ENCODE data around the gene MAN1C1.
A peak's percentile ranks its signal among the peaks of the same experiment; 100 is the strongest.

Gene MAN1C1

DNA sequence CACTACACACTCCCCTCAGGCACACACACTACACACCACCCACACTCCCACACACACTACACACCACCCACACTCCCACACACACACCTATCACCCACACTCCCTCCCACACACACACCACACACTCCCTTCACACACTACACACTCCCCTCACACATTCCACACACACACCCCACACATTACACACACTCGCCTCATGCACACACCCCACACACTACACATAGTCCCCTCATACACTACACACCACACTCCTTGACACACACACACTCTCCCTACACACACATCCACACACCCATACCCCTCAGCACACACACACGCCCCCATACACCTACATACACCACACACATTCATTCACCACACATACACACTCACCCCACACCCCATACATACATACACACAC is 152.4 kb downstream of the MAN1C1 start:
- no peak for DNase-seq

DNA sequence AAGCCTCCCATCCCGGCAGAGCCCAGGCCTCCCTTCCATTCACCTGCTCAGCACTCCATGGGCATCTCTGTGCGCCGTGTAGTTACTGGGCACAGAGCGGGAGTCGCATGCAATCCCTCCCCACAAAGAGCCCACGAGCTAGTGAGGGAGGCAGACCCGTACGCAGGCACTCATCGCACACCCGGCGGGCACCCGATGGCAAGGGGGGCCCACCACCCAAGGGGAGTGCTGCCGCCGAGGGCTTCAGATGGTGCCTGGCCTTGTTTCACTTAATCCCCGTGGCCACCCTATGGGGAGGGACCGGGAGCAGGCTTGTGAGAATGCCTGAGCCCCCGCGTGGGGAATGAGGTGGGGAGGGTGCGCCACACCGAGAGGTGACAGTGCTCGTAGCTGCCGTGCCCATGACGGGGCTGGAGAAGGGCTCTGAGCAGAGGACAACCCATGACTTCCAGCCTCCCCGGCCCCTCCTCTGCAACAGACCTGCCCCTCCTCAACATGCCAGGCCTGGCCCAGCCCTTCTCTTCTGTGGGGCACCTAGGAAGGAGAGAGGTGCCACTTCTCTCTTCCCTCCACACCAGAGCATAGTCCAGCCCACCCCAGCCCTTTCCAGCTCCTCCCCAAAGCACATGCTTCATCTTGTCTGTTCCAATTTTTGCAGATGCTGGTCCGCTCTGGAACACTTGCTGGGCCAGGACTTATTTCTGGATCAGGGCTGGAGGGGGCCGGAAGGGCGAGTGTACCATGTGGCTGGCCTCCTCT is 153.2 kb downstream of the MAN1C1 start:
- no peak for DNase-seq

DNA sequence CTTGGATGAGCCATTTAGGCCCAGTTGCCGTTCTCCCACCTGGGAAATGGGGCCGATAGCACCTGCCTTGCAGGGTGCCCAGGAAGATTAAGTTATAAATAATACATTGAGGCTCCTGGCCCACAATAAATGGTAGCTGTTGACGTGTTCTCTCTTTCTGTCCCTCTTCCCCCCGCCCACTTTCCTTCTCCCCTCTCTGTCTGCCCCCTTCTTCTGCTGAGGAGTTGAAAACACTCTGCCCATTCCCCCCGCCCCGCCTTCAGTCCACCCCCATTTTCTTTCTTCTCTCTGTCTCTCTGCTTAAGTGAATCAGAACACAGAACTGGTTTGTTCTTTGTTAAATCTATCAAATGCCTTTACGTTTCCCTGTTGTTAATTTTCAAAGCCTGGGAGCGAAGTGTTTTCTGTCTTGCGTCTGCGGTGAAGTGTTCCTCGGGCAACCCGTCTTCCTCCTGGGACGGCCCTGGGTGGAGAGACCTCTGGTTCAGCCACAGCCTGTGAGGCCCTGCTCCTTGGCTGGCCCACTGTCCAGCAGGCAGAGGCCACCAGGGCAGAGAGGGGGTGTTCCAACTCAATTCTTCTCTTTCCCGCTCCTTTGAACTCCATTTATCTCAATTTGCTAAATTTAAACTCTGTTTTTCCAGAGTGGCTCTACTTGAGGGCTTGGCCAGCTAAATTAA is 154.1 kb downstream of the MAN1C1 start:
- no peak for DNase-seq

DNA sequence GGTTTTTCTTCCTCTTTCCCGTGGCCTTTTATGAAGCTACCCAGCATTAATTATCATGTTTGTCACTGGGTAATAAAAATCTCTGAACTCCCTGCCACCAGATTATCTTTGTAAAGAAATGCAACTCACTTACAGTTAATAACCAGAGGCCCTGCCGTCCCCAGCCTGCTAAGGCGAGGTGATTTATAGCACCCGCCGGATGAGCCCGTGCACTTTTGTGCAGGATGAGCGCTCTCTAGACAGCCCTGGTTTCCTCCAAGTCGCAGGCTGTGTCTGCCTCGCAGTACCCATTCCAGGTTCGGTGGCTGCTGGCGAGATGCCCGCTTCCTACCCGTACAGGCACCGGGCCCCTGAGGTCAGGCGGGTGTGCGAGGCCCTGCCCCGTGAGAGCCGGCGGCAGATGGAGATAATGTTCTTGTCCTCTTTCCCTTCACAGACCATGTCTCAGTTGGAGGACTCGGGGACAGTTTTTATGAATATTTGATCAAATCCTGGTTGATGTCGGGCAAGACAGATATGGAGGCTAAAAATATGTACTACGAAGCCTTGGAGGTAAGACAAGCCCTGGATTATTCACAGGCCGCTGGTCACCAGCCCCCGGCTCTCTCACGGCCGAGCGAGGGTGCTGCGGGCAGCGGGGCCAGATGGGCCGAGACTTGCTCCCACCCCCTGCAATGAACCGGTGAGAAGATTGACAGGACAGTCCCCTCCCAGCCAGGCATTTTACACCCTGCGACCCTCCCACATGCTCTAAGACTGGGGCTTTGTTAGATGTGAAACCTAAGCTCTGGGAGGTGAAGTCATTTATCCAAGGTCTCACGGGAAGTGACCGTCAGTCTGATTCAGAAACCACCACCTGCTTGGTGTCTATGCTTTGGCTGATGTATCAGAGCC is 154.9 kb downstream of the MAN1C1 start:
- DNase-seq = peak; percentile 58

DNA sequence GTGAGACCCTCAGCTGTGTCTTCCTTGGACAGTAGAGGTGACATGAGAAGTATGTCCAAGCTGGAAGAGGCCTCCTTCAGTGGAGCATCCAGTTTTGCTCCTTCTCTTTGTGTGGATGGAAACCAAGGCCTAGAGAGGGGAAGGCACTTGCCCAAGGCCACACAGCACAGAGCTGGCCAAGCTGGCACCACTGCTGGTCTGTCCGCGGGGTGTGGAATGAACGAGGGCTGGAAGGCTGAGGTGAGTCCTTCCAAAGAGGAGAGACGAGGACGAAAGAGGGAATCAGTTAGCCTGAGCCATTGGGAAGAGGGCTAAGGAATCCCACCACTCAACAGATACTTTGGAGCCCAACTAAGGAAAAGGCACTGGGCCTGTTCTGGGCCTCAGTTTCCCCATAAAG is 155.6 kb downstream of the MAN1C1 start:
- no peak for DNase-seq

DNA sequence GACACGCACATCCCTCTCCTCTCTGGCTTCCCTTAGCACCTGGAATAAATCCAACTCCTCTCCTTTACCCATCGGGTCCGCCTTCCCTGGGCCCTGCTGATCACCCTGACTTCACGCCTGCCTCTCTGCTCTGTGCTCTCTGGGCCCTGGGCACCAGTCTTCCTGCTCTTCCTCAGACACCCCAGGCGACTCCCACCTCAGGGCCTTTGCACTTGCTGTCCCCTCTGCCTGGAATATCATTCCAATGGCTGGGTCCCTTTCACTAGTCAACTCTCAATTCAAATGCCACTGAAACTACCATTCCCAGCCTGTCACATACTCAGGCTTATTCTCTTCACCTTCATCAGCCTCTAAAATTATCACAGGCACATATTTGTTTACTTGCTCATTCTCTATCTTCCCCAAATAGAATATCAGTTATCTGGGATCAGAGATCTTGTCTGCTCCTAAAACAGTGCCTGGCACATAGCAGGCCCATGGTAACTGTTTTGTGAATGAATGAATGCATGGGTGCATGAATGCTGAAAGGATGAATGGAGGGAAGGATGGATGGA is 156.2 kb downstream of the MAN1C1 start:
- no peak for DNase-seq

DNA sequence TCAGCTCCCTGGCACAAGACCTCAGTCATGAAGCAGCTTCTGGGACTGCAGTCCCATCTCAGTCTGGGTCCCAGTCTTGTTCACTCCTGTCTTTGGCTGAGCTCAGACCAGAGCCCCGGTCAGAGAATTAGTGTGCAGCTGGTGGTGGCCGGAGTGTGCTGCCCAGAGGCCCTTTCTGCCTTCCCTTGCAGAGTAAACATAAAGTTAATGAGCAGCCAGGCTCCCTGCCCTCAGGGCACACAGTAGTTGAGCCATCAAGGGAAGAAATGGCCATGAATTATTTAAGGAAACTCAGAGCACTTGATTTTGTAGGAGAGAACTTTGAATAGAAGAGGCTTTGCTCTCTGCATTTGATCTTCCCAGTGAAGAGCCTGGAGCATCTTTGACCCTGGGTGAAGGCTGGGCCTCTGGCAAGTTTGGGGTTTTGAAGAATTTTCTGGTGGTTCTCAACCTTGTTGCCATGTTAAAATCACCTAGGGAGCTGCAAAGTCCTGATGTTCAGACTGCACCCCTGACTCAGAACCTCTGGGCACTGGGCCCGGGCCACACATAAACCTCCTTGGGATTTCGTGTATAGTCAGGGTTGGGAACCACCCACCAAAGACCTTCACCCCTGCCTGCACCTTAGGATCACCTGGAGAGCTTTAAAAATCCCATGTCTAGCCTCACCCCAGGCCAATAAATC is 157.0 kb downstream of the MAN1C1 start:
- no peak for DNase-seq

DNA sequence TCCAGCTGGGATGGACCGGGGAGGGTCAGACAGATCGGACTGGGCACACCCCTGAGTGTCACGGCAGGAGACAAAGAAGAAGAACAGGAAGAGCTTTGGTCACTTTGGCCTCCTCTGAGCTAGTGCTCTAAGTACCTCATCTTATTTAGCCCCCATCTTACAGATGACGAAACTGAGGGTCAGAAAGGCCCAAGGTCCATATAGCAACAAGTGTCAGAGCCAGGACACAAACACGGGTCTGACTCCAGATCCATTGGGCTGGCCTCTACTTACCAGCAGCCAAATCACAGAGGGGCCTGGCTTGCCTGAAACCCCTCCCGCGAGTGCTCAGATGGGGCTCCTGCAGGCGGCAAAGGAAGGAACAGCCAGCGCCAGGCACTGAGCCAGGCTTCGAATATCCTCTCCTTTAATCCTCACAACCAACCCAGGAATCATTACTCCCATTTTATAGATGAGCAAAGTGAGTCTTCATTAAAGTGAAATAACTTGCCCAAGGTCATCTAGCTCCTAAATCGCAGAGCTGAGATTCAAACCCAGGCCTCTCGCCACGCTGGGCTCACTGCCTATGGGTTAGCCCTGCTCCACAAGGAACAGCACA is 157.7 kb downstream of the MAN1C1 start:
- DNase-seq = no peak

DNA sequence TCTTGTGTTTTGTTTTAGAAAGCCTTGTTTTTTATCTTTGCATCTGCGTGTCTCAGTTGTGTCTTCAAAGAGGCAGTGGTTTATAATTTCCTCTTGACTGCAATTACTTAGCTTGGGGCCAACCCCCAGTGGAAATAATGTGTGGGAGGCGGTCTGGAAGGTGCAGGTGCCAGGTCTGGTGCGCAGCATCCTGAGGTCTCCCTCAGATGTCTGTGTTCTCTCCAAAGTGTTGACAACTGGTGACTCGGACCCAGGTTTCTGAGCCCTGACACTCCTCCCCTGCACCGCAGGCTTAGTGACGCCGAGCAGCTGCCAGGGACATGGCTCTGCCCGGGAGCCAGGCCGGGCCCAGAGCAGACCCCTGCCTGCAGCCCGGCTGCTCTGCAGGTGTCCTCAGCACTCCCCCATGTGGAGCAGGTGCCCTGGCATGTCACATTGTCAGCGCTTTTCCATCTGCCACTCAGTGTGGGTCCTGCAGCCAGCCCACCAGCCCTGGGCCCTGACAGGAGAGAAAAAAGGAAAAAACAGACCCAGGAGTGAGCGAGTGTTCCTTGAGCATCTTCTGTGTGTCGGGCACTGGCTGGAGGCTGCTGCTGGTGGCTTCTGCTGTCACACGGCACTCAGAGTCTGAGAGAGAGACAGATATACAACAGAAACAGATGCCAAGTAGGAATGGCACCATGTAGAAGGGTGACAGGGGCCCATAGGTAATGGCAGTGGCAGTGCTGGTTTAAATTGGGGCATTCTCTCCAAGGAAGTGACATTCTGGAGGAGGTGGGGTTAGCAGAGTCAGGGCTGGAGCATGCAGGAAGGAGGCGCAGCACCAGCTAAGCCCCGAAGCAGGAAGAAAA is 158.6 kb downstream of the MAN1C1 start:
- DNase-seq = no peak

DNA sequence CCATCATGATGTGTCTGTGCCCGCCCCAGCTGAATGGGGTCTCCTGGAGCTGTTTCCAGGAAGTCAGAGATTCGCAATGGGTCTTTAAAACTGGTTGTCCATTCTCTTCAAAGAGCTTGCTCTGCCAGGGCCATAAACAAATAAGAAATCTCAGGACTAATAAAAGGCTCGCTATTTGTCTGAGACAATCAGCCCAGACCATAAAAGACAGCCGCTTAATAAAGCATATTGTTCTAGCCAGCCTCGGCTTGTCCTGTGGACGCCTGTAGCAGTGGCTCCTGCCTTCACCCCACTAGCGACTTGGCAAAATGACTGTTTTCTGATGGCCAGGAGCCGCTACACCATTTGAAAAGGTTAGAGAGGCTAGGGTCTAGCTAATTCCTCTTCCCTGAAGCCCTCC is 162.8 kb downstream of the MAN1C1 start:
- DNase-seq = no peak

DNA sequence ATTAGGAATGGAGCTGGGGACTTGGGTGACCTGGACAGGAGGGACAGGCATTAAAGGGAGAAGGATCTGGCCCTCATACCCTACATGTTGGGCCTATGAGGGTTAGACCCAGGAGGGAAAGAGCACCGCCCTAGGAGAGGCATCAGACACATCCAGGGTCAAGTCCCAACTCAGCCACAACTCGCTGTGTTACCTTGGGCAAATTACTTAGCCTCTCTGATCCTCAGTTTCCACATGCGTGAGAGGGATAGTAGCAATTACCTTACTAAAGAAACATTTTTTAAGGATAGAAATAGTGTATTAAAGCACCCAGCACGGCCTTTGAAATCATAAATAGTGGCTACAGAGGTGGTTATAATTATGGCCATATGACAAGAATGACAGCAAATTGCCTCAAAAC is 163.3 kb downstream of the MAN1C1 start:
- DNase-seq = no peak

DNA sequence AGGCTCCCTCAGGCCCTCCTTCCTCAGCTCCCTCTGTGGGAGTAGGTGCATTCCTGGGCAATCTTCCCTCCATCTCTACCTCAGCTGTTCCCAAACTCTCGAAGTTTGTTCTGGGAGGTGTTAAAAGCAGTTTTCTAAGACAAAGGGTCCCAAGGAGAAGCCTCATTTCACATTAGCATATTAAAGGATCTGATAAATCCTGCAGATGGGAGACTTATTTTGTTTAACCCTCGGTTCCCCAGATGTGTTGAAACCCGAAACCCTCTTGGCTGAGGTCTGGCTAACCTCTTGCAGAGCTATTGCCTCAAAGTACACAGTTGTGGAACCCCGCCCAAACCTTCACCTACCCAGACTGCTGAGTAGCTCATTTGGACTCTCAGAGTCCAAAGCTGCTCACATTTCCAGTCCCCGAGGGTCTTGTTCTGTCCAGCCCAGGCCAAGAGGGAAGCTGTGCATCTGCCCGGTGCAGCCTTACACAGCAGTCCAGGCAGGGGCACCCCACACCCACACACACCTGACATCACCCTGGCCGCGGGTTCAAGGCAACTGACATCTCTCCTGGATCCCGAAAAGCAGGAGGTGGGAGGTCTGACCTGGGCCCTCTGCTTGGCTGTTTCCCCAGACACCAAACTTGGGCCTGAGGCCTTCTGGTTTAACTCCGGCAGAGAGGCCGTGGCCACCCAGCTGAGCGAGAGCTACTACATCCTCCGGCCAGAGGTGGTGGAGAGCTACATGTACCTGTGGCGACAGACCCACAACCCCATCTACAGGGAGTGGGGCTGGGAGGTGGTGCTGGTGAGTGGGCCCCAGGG is 163.9 kb downstream of the MAN1C1 start:
- DNase-seq = no peak

DNA sequence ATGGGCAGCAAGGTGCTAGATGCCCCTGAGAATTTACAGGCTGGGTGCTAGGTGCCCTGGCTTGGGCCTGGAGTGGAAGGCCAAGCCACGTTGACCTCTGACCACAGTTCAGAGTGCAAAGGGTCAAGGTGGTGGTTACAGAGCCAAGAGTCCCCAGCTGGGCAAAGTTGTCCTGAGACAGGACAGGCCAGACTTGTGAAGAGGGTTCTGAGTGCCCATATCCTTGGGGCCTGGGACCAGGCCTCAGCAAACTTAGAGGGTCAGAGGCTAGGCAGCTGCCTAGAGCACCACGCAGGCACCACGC is 164.5 kb downstream of the MAN1C1 start:
- no peak for DNase-seq

DNA sequence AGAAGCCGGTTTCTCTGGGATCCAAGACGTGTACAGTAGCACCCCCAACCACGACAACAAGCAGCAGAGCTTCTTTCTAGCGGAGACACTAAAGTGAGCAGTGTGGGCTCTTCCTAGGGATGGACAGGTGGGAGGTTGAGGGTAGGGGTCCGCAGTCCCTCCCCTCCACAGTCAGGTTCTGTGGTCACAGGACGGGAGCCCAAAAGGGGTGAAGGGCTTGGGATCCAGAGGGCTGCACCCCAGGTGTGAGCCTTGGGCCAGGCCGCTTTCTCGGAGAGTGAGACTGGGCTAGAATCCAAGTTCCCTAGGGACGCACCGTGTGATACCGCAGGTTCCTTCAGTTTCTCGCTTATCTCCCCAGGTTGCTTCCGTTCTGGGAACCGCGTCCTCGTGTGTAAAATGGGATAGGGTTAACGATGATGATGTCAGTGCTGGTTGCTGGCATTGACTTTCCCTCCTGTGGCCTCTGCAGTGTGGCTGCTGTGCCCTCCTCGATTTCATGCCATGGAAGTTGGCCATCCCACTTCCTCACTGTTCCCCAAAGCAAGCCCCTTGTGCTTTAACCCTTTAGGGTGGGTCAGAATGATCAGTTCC is 166.1 kb downstream of the MAN1C1 start:
- DNase-seq = no peak

DNA sequence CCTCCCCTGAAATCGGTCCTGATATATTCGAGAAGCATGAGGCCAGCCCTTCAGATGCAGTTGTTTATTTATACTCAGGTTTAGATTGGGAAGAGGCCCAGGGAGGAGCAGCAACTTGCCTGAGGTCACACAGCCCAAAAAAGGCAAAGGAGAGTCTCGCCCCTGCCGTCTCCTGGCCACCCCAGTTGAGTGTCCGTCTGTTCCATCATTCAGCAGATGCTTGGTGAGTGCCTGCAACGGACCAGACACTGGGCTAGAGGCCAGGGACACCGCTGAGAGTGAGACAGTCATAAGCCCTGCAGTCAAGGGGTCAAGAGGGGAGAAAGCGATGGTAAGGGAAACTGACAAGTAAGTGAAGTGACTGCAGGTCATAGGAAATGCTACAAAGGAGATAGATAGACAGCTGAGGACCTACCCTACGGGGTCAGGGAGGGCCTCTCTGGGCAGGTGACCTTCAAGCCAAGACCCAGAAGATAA is 168.0 kb downstream of the MAN1C1 start:
- DNase-seq = no peak

DNA sequence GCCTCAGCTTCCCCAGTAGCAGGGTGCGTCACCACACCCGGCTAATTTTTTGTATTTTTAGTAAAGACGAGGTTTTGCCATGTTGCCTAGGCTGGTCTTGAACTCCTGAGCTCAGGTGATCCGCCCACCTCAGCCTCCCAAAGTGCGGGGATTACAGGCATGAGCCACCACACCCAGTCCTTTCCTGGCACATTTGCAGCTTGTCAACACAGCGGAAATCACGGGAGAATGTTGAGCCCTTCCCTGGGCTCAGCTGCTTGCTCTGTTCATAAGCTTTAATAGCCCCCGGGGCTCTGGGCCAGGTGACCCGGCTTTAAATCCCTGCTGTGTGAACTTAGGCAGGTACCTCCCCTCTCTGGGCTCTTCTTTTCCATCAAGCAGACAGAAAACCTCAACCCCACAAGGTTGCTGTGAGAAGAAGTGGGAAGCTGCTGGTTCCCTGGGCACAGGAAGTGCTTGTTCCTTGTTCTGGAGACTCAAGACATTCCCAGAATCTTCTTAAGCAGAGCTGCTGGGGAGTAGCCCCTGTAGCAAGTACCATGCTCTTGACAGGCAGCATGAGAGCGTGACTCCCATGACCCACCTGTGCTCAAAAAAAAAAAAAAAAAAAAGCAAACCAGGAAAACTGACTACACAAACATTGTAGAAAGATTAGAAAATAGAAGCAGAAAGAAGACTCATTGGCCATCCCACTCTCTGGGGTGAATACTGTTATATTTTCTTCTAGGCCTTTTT is 168.9 kb downstream of the MAN1C1 start:
- DNase-seq = no peak

DNA sequence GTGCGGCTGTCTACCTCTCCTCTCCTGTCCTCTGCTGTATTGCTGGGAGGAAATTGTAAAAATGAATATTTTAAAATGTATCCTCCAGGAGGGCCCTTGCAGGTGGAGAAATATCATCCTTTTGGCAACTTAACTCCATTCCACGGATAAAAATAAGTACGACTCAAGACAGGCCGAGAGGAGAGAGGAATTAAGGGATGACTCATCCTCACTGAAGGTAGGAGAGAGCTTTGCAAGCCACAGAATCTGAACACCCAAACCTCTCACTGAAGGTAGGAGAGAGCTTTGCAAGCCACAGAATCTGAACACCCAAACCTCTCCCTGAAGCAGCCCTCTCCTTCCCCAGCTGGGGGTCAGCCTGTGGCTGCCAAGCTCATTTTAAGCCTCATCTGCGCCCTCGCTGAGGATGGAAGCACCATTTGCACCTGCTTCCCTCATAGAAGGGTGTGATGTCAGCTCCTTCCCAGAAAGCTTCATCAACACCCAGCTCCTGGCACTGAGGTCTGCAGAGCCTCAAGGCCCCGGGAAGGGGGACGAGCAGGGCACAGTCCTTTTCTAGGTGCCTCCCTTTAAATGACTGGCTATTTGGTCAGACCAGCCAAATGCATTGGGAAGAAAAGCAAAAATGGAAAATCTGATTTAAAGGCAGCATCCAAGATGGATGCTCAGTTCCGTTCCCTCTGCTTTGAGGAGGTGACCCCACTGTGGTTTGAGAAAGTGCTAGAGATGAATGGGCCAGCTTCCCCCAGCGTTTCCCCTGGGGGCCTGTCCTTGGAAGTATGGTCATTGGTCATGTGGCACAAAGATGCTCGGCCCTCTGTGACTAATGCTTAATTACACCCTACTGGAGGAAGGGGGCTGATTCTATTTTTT is 170.5 kb downstream of the MAN1C1 start:
- no peak for DNase-seq

DNA sequence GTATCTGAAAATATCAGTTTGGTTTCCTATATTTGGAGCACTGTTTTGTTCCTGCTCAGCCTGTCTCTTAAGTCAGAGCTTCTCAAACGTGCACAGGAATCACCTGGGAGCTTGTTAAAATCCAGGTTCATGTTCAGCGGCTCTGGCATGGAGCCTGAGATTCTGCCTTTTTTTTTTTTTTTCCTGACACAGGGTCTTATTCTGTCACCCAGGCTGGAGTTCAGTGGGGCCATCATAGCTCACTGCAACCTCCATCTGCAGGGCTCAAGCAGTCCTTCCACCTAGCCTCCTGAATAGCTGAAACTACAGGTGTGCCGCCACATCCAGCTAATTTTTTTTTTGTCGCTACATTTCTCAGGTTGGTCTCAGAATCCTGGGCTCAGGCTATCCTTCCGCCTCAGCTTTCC is 171.2 kb downstream of the MAN1C1 start:
- no peak for DNase-seq
